Ovary (tissue), 3 donors: Measurements from ENCODE around the gene BRAP.

Source experiments
- EP300 ChIP-seq: sonication (generic); formaldehyde crosslinking; IDR thresholded peaks from one replicate; pipeline ENCODE4 v1.6.1; 2017; ENCODE audit warnings: antibody characterized with exemption
- POLR2A ChIP-seq: fragments of 450-650 bp; IDR thresholded peaks from one replicate; pipeline ENCODE4 v1.6.1; 2017; ENCODE audit warnings: antibody characterized with exemption, mild to moderate bottlenecking, moderate library complexity
- TF ChIP-seq, protein P1 (sequence below), 3 donors: fragments of 450-650 bp in 2 of 3; fragments of 200-600 bp in 1 of 3; IDR thresholded peaks; one replicate each; pipeline versions ENCODE4 v1.5.1 to v1.8.0; 2016 to 2022; ENCODE audit warnings: antibody characterized with exemption in 3 of 3, mild to moderate bottlenecking in 1 of 3
- donor health status: DM: no; HTN: no; CAD: no.

DNA sequence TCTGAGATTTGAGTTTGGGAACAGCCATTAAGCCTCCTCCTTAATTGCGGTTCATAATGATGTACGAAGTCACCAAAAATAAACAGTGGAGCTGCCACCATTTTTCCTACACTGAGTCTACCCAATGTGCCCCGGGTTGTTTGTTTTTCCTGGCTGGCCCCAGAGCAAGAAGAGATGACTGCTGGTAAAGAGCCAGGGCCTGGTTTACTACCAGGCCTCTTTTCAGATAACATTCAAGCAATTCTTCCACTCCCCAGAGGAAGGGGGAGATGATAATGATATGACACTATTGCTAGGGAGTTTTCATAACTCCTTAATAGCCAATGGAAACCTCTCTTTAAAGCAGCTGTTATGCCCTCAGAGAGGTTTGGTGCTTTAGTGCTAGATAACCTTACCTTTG is 42.3 kb downstream of the BRAP start:
- TF ChIP-seq, protein P1, sequence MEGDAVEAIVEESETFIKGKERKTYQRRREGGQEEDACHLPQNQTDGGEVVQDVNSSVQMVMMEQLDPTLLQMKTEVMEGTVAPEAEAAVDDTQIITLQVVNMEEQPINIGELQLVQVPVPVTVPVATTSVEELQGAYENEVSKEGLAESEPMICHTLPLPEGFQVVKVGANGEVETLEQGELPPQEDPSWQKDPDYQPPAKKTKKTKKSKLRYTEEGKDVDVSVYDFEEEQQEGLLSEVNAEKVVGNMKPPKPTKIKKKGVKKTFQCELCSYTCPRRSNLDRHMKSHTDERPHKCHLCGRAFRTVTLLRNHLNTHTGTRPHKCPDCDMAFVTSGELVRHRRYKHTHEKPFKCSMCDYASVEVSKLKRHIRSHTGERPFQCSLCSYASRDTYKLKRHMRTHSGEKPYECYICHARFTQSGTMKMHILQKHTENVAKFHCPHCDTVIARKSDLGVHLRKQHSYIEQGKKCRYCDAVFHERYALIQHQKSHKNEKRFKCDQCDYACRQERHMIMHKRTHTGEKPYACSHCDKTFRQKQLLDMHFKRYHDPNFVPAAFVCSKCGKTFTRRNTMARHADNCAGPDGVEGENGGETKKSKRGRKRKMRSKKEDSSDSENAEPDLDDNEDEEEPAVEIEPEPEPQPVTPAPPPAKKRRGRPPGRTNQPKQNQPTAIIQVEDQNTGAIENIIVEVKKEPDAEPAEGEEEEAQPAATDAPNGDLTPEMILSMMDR (IDR thresholded peaks at IDR 0.05) = no peak
- TF ChIP-seq POLR2A (no peak), EP300 (no peak)
